Gastroesophageal sphincter (tissue), 3 donors: ENCODE data around the gene KRTAP10-8.
"Not testable (repeated sequence)": the region's sequence is repeated elsewhere in the genome, so short reads cannot be mapped to it uniquely, and the experiment has no call there.

ENCODE experiments used
- POLR2A ChIP-seq, 2 donors: fragments of 450-650 bp; IDR thresholded peaks; one replicate each; pipeline ENCODE4 v1.6.1; 2017; ENCODE audit warnings: antibody characterized with exemption in 2 of 2, mild to moderate bottlenecking in 2 of 2, moderate library complexity in 1 of 2
- TF ChIP-seq, protein P1 (sequence below), 4 experiments: fragments of 200-600 bp in 2 of 4; fragments of 450-650 bp in 2 of 4; sonication (generic) in 1 of 4; IDR thresholded peaks; one replicate each; pipeline ENCODE4 v1.5.1; 2017 to 2019; ENCODE audit warnings: antibody characterized with exemption in 4 of 4, mild to moderate bottlenecking in 2 of 4, moderate library complexity in 2 of 4

DNA sequence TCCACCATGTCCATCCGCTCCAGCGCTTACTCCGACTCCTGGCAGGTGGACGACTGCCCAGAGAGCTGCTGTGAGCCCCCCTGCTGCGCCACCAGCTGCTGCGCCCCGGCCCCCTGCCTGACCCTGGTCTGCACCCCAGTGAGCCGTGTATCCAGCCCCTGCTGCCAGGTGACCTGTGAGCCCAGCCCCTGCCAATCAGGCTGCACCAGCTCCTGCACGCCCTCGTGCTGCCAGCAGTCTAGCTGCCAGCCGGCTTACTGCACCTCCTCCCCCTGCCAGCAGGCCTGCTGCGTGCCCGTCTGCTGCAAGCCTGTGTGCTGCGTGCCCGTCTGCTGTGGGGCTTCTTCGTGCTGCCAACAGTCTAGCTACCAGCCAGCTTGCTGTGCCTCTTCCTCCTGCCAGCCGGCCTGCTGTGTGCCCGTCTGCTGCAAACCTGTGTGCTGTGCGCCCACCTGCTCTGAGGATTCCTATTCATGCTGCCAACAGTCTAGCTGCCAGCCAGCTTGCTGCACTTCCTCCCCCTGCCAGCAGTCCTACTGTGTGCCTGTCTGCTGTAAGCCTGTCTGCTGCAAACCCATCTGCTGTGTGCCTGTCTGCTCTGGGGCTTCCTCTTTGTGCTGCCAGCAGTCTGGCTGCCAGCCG lies 15.4 kb downstream of the KRTAP10-8 start:
- TF ChIP-seq, protein P1, sequence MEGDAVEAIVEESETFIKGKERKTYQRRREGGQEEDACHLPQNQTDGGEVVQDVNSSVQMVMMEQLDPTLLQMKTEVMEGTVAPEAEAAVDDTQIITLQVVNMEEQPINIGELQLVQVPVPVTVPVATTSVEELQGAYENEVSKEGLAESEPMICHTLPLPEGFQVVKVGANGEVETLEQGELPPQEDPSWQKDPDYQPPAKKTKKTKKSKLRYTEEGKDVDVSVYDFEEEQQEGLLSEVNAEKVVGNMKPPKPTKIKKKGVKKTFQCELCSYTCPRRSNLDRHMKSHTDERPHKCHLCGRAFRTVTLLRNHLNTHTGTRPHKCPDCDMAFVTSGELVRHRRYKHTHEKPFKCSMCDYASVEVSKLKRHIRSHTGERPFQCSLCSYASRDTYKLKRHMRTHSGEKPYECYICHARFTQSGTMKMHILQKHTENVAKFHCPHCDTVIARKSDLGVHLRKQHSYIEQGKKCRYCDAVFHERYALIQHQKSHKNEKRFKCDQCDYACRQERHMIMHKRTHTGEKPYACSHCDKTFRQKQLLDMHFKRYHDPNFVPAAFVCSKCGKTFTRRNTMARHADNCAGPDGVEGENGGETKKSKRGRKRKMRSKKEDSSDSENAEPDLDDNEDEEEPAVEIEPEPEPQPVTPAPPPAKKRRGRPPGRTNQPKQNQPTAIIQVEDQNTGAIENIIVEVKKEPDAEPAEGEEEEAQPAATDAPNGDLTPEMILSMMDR (IDR thresholded peaks at IDR 0.05), result not testable (repeated sequence)
- TF ChIP-seq POLR2A (IDR thresholded peaks at IDR 0.05), result not testable (repeated sequence)
